Activated CD8-positive, alpha-beta memory T cell treated with anti-CD3 and anti-CD28 coated beads for 1 hour (primary cell): ENCODE data around the gene SIGLEC10.

Experiments
- DNase-seq, 2 donors: peaks; one replicate each; pipeline ENCODE4 v3.0.0-alpha.2; 2020; ENCODE audit warnings: low read depth in 1 of 2; ENCODE audit errors: extremely low read depth in 1 of 2

SIGLEC10 gene

DNA sequence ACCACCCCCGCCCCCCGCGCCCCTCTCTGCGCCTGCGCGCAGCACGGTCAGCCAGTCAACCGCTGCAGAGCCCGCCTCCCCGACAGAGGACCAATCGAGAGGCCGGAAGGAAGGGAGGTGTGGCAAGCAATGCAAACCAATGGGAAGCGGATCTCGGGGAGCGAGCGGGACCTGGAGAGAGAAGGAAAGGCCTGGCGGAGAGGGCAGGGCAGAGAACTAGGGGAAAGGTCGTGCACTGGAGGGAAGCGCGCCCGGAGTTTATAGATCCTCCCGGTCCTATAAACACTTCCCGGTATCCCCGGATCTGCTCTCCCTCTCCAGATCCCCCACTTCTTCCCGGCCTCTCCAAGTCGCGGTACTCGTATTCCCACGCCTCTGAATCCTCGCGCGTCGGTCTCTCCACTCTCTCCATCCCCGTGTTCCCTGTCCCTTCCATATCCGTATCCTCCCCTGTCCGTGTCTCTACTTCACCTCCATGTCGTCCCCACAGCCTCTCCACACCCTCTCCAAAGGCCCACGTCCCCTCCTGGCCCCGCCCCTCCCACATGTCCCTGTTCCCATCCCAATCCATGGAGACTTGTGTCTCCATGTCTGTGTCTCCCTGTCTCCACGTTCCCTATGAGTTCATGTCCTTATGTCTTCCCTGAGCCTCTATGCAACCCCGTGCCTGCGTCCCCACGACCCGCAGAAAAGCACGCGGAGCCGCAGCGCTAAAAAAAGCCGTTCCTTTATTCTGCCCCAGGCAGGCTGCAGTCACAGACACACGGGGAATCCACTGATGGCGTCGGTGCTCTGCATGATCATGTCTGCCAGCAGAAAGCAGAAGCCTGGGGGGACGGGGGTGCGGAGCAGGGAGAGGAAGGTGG lies 50.8 kb downstream of the SIGLEC10 start:
- DNase-seq = peak; percentile 78 to 83

DNA sequence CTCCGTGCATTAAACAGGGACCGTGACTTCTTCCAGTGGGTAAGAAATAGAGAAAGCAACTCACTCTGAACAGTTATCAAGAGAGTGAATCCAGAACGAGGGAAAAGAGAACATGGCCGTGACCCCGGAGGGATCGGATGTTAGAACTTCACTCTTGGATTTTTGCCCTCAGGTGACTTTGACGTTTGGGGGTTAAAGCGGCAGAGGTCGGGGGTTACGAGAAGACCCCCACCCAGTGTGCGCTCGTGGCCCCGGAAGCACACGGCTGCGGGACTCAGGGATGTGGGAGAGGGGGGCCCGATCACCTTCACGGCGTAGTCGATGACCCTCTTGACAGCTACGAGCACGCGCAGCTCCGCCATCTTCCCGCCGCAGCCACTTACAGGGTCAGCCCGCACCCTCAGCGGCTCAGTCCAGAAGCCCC lies 51.5 kb downstream of the SIGLEC10 start, which contains the start of gene ETFB:
Gene ETFB (minus strand): TSS at position 424 of the 424 bp plus-strand sequence. CDS start 62 bp downstream, at position 362.
- no peak for DNase-seq

DNA sequence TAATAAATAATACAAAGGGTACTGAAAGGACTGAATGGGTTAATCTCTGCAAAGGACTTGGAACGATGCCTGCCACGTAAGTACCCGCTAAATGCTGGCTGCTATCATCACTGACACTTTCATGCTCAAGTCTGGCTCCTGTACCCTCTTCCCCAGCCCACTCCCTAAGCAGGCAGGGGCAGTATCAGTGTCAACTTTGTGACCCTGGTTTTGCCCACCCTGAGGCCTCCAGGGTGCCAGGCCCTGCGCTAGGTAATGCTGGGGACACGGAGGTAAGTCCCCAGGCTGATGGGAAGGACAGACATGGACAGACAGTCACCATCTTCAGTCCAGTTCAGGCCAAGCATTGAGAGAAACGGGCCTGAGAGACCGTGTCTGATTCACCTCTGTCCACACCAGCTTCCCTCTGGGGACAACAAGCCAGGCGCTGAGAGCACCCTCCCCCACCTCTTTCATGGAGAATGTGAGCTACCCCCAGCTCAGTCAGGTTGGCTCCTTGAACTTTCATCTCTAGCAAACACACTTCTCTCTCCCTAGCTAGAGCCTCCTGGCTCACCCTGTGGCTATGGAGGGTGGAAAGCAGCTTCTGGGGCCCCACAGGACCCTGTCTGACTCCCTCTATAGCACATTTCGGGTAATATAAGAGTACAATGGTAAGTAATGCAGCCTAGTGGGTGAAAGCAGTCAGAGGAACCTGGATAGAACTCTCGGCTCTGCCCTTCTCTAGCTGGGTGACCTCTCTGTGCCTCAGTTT lies 52.1 kb downstream of the SIGLEC10 start:
- DNase-seq = no peak

DNA sequence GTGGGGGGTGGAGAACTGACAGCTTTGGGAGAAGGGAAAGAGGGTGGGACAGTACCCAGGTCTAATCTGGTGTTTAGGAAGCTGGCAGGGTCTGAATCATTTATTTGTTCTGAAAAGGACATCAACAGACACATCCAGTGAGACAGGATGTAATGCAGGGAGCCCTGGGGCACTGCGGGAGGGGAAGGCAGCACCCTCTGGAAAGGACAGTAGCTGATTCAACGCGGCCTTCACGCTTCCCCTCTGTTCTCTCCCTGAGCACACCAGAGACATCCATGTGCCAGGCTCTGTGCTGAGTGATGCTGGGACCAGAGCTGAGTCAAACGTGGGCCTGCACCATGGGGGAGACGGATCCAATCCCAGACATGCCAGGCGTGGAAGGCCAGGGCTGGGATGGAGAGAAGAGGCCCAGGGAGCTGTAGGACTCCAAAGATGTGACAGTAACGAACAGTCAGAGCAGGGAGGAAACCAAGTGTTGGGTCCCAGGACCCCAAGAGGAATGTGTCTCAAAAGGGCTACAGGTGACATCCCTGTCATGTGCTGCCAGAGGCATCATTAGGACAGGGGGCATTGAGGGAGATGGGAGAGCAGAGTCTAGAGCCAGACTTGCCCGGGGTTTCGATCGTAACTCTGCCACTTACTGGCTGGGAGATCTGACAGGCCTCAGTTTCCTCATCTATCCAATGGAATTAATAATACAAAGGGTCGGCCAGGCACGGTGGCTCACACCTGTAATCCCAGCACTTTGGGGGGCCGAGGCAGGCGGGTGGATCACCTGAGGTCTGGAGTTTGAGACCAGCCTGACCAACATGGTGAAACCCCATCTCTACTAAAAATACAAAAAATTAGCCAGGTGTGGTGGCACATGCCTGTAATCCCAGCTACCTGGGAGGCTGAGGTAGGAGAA lies 53.0 kb downstream of the SIGLEC10 start:
- DNase-seq = no peak

DNA sequence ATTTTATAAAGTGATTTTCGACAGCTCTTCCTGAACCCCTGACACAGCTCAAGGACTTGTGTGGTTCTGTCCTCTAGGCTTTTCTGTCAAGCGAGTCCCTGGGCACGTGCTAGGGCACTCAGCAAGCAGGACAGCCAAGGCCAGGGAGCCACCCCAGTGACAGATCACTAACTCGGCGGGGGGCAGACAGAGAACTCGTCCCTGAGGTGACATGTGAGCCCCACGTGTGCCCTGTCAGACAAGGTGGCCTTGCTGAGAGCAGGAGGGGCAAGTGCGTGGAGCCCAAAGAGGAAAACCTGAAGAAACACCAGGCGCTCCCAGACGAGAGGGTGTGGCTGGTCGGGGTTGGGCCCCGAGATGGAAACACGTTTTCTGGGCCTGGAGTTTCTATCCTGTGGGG lies 56.2 kb downstream of the SIGLEC10 start:
- DNase-seq = no peak
